GM13976 (cell line): ENCODE measurements around the gene VGLL3.

Experiments
- DNase-seq: peaks from one replicate; pipeline ENCODE4 v3.0.0; 2012; ENCODE audit warnings: low spot score
- in situ Hi-C: fragments of 300-500 bp; cut with MboI; formaldehyde crosslinking; loops from one replicate; pipeline ENCODE4 v1.12.0; 2022; ENCODE audit warnings: low sequenced_read_pairs, mixed read lengths, inconsistent platforms; ENCODE audit not compliant: unreplicated experiment
- TF ChIP-seq, protein P1 (sequence below): IDR thresholded peaks from 2 replicates; pipeline ENCODE4 v1.5.1; 2012; ENCODE audit warnings: borderline replicate concordance, mild to moderate bottlenecking; ENCODE audit not compliant: insufficient read depth; ENCODE audit errors: extremely low read depth, missing control alignments, control extremely low read depth

VGLL3 gene

DNA sequence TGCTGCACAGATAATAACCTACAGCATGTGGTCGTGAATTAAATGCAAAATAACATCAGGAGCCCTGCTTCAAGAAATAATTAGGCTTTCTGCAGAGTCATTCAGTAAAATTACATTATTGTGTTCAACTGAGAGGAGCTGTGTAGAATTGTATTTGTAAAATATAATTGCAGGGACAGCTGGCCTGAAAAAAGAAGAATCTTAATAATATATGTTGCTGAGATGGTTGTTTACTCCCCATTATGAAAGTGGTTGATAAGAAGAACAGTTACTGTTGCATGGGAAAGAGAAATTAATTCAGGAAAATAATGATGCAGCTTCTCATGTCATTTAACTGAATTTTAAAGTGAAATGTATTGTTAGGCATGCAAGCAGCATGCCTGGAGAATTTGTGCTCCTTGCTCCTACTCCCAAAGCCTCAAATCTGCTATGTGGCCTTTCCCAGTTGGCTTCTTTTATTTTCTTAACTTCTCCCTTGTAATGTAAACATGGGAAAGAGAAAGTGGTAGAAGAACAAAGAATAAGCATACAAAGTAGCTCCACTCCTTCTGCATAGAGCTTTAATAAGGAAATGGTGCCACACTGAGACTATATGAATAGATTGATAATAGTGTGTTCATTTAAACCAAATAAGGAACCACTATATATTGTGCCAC, 100.1 kb downstream of the VGLL3 start:
- TF ChIP-seq, protein P1, sequence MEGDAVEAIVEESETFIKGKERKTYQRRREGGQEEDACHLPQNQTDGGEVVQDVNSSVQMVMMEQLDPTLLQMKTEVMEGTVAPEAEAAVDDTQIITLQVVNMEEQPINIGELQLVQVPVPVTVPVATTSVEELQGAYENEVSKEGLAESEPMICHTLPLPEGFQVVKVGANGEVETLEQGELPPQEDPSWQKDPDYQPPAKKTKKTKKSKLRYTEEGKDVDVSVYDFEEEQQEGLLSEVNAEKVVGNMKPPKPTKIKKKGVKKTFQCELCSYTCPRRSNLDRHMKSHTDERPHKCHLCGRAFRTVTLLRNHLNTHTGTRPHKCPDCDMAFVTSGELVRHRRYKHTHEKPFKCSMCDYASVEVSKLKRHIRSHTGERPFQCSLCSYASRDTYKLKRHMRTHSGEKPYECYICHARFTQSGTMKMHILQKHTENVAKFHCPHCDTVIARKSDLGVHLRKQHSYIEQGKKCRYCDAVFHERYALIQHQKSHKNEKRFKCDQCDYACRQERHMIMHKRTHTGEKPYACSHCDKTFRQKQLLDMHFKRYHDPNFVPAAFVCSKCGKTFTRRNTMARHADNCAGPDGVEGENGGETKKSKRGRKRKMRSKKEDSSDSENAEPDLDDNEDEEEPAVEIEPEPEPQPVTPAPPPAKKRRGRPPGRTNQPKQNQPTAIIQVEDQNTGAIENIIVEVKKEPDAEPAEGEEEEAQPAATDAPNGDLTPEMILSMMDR = no peak
- no peak for DNase-seq
- in situ Hi-C loops = no loop called here
